HepG2 (cell line): ENCODE results near the gene KMT2B. TPM values are rescaled to one million over a fixed set of nuclear protein-coding genes. Genes with fewer than 3 reads are reported as not detected.

Experiments
- CCAR2 ChIP-seq: fragments of 200-400 bp; formaldehyde crosslinking; optimal IDR thresholded peaks from 2 replicates; pipeline ENCODE3; 2018; ENCODE audit warnings: low read depth, mild to moderate bottlenecking, low read length, moderate library complexity
- CENPBD1 ChIP-seq: sonication (generic); formaldehyde crosslinking; IDR thresholded peaks from 2 replicates; pipeline ENCODE4 v1.8.0; 2022; ENCODE audit warnings: missing genetic modification reagents, low read depth, mild to moderate bottlenecking, borderline replicate concordance
- E2F1 ChIP-seq: sonication (generic); formaldehyde crosslinking; IDR thresholded peaks from 2 replicates; pipeline ENCODE4 v1.5.0; 2020; ENCODE audit warnings: missing genetic modification reagents
- ELF1 ChIP-seq: sonication (generic); formaldehyde crosslinking; IDR thresholded peaks from 2 replicates; pipeline ENCODE4 v1.4.0; 2020; ENCODE audit warnings: missing genetic modification reagents
- HDAC1 ChIP-seq: sonication (generic); formaldehyde crosslinking; IDR thresholded peaks from 2 replicates; pipeline ENCODE4 v1.5.1; 2020; ENCODE audit warnings: mild to moderate bottlenecking, missing genetic modification reagents
- KLF6 ChIP-seq: IDR thresholded peaks from 2 replicates; pipeline ENCODE4 v1.8.0; 2016; ENCODE audit warnings: missing biosample characterization, missing genetic modification reagents
- MAF1 ChIP-seq: sonication (generic); formaldehyde crosslinking; IDR thresholded peaks from 2 replicates; pipeline ENCODE4 v1.5.0; 2020; ENCODE audit warnings: missing genetic modification reagents, borderline replicate concordance
- MTF1 ChIP-seq: sonication (generic); formaldehyde crosslinking; IDR thresholded peaks from 2 replicates; pipeline ENCODE4 v1.5.0; 2020; ENCODE audit warnings: missing genetic modification reagents
- NCOA2 ChIP-seq: sonication (generic); formaldehyde crosslinking; IDR thresholded peaks from 2 replicates; pipeline ENCODE4 v1.8.0; 2022; ENCODE audit warnings: inconsistent platforms
- PAWR ChIP-seq: sonication (generic); formaldehyde crosslinking; IDR thresholded peaks from 2 replicates; pipeline ENCODE4 v1.4.0; 2020; ENCODE audit warnings: missing genetic modification reagents, mild to moderate bottlenecking, borderline replicate concordance
- RBM39 ChIP-seq: fragments of 200-400 bp; formaldehyde crosslinking; IDR thresholded peaks from one replicate; pipeline ENCODE4 v1.6.1; 2018; ENCODE audit warnings: antibody characterized with exemption, mild to moderate bottlenecking, low read depth, low read length; ENCODE audit not compliant: poor library complexity, severe bottlenecking
- TFDP1 ChIP-seq: IDR thresholded peaks from 2 replicates; pipeline ENCODE4 v1.6.1; 2016; ENCODE audit warnings: missing compliant biosample characterization, missing genetic modification reagents, borderline replicate concordance
- XBP1 ChIP-seq: sonication (generic); formaldehyde crosslinking; IDR thresholded peaks from 2 replicates; pipeline ENCODE4 v1.5.0; 2020; ENCODE audit warnings: missing genetic modification reagents
- ZMAT3 ChIP-seq: sonication (generic); formaldehyde crosslinking; conservative IDR thresholded peaks from 2 replicates; pipeline ENCODE4 v1.7.0; 2021; ENCODE audit warnings: missing genetic modification reagents
- ZNF121 ChIP-seq: sonication (generic); formaldehyde crosslinking; IDR thresholded peaks from 2 replicates; pipeline ENCODE4 v1.5.0; 2020; ENCODE audit warnings: mild to moderate bottlenecking, missing genetic modification reagents
- ZNF180 ChIP-seq: sonication (generic); formaldehyde crosslinking; IDR thresholded peaks from 2 replicates; pipeline ENCODE4 v1.4.0; 2020; ENCODE audit warnings: low read depth, missing genetic modification reagents, borderline replicate concordance
- ZNF33B ChIP-seq: sonication (generic); formaldehyde crosslinking; IDR thresholded peaks from 2 replicates; pipeline ENCODE4 v1.5.1; 2020; ENCODE audit warnings: mild to moderate bottlenecking, missing genetic modification reagents
- ZNF503 ChIP-seq: sonication (generic); formaldehyde crosslinking; IDR thresholded peaks from 2 replicates; pipeline ENCODE4 v1.4.0; 2020; ENCODE audit warnings: missing genetic modification reagents
- ZNF589 ChIP-seq: sonication (generic); formaldehyde crosslinking; conservative IDR thresholded peaks from 2 replicates; pipeline ENCODE4 v1.8.0; 2022; ENCODE audit warnings: mild to moderate bottlenecking, moderate library complexity, missing genetic modification reagents
- ZNF782 ChIP-seq: sonication (generic); formaldehyde crosslinking; IDR thresholded peaks from 2 replicates; pipeline ENCODE4 v1.4.0; 2020; ENCODE audit warnings: missing genetic modification reagents, mild to moderate bottlenecking, borderline replicate concordance
- polyA plus RNA-seq, 8 experiments: library from polyadenylated mRNA; depleted of rRNA in 3 of 8; stranded (reverse) in 7 of 8; unstranded in 1 of 8; fragments of >200 nt; fragmentation: Illumina TruSeq in 4 of 8; extraction: Trizol in 4 of 8; gene quantifications; 2 replicates each; pipeline versions ENCODE4 v1.2.1 to v1.2.3, GENCODE V29; 2011 to 2016; ENCODE audit warnings: low read depth in 4 of 8, missing spikeins in 1 of 8, mixed read lengths in 1 of 8; ENCODE audit not compliant: insufficient read depth in 1 of 8
- total RNA-seq, 5 experiments: library from RNA; depleted of rRNA; stranded (reverse); fragments of >200 nt; fragmentation: Illumina TruSeq; extraction: Trizol; gene quantifications; 2 replicates each; pipeline ENCODE4 v1.2.3, GENCODE V29; 2016; ENCODE audit warnings: low read depth in 1 of 5
- TF ChIP-seq, protein P1 (sequence below): sonication (generic); formaldehyde crosslinking; IDR thresholded peaks from 2 replicates; pipeline ENCODE4 v1.5.0; 2020; ENCODE audit warnings: mild to moderate bottlenecking, missing genetic modification reagents

KMT2B gene
- total and polyA plus RNA-seq, 2 of the 13 experiments (the other 11 are each of a cell fraction or from before 2014, with no cell fraction given), result 6.2 to 16.9 TPM

- TF ChIP-seq E2F1 (CRISPR knock-in tag) (no peak), RBM39 (no peak), ZNF121 (CRISPR knock-in tag) (no peak), ZNF503 (CRISPR knock-in tag) (no peak), ZNF782 (peak; percentile 68; the same call in 1 of the 2 replicates), ZNF589 (CRISPR knock-in tag) (no peak), ZNF33B (CRISPR knock-in tag) (0 out of 2 replicates have a peak, but pooled peaks have one; percentile 20), TFDP1 (CRISPR knock-in tag) (no peak), KLF6 (CRISPR knock-in tag) (no peak), PAWR (CRISPR knock-in tag) (no peak), XBP1 (no peak), CCAR2 (no peak), ZMAT3 (no peak), NCOA2 (CRISPR knock-in tag) (no peak), MAF1 (no peak), HDAC1 (CRISPR knock-in tag) (peak; percentile 16; the same call in 1 of the 2 replicates), ZNF180 (CRISPR knock-in tag) (no peak), MTF1 (CRISPR knock-in tag) (no peak), CENPBD1 (no peak), ELF1 (CRISPR knock-in tag) (no peak)
- TF ChIP-seq, protein P1, sequence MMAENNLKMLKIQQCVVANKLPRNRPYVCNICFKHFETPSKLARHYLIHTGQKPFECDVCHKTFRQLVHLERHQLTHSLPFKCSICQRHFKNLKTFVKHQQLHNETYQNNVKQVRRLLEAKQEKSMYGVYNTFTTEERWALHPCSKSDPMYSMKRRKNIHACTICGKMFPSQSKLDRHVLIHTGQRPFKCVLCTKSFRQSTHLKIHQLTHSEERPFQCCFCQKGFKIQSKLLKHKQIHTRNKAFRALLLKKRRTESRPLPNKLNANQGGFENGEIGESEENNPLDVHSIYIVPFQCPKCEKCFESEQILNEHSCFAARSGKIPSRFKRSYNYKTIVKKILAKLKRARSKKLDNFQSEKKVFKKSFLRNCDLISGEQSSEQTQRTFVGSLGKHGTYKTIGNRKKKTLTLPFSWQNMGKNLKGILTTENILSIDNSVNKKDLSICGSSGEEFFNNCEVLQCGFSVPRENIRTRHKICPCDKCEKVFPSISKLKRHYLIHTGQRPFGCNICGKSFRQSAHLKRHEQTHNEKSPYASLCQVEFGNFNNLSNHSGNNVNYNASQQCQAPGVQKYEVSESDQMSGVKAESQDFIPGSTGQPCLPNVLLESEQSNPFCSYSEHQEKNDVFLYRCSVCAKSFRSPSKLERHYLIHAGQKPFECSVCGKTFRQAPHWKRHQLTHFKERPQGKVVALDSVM (CRISPR knock-in tag), result no peak
Observed at GRCh38 chr19:35786299-35787160, 68.7 kb downstream of the KMT2B start (continued).
